KMS-11 (cell line): ENCODE measurements around the gene LDB1.

Experiments used
- H2AFZ ChIP-seq: fragments of 200-600 bp; sonication (generic); 2 replicates; pipeline ENCODE4 v1.6.1; 2016; ENCODE audit warnings: antibody characterized with exemption, mixed run types, low read depth
- H3K27ac ChIP-seq: fragments of 200-600 bp; sonication (generic); 2 replicates; pipeline ENCODE4 v1.6.1; 2016; ENCODE audit warnings: mild to moderate bottlenecking, mixed run types
- H3K27me3 ChIP-seq: fragments of 200-600 bp; sonication (generic); 2 replicates; pipeline ENCODE4 v1.6.1; 2017; ENCODE audit warnings: mild to moderate bottlenecking, low read depth, mixed run types, moderate library complexity; ENCODE audit not compliant: insufficient read depth
- H3K36me3 ChIP-seq: fragments of 200-600 bp; sonication (generic); 2 replicates; pipeline ENCODE4 v1.6.1; 2017; ENCODE audit warnings: mild to moderate bottlenecking, mixed run types; ENCODE audit not compliant: insufficient read depth
- H3K4me1 ChIP-seq: fragments of 200-600 bp; sonication (generic); 2 replicates; pipeline ENCODE4 v1.6.1; 2016; ENCODE audit warnings: mild to moderate bottlenecking, low read depth, mixed run types; ENCODE audit not compliant: poor library complexity, severe bottlenecking
- H3K4me2 ChIP-seq: fragments of 200-600 bp; sonication (generic); 2 replicates; pipeline ENCODE4 v1.7.0; 2016; ENCODE audit warnings: mild to moderate bottlenecking, mixed run types
- H3K4me3 ChIP-seq: fragments of 200-600 bp; sonication (generic); IDR thresholded peaks from 2 replicates; pipeline ENCODE4 v1.6.1; 2017; ENCODE audit warnings: low read depth, low read length, mixed read lengths; ENCODE audit not compliant: insufficient read depth
- H3K79me2 ChIP-seq: fragments of 200-600 bp; sonication (generic); 2 replicates; pipeline ENCODE4 v1.6.1; 2016; ENCODE audit warnings: low read depth, mixed run types; ENCODE audit not compliant: insufficient read depth
- H3K9ac ChIP-seq: fragments of 200-600 bp; sonication (generic); 2 replicates; pipeline ENCODE4 v1.6.1; 2016; ENCODE audit warnings: mild to moderate bottlenecking, mixed run types
- H4K20me1 ChIP-seq: fragments of 200-600 bp; sonication (generic); 2 replicates; pipeline ENCODE4 v1.6.1; 2016; ENCODE audit warnings: mild to moderate bottlenecking, mixed run types; ENCODE audit not compliant: insufficient read depth
- TF ChIP-seq, protein P1 (sequence below): fragments of 200-600 bp; sonication (generic); conservative IDR thresholded peaks from 2 replicates; pipeline ENCODE4 v1.6.1; 2017; ENCODE audit warnings: low read depth, mild to moderate bottlenecking, antibody characterized with exemption, low read length, moderate library complexity, mixed read lengths

The LDB1 gene

DNA sequence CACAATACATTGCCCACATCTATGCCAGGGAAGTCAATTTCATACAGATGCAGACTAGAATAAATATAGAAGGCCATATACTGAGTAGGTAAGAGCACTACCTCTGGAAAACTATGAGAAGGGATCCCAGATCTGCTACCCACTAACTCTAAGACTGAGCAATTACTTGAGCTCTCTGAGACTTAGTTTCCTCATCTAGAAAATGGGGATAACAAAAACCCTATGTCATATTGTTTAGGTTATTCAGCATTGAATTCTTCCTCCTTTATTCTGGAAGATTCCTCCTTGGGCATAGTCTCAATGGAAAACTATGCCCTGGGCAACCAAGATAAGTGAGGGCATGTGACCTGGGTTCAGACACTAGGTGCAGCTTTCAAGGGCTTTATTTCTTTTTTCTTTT, 60.2 kb downstream of the LDB1 start:
- Histone ChIP-seq H2AFZ (no peak overlapping the region), H3K36me3 (no peaks in the 10 kb centered on the region), H3K9ac (no peak overlapping the region), H3K27ac (no peak overlapping the region), H3K4me3 (no peak overlapping the region), H4K20me1 (no peaks in the 10 kb centered on the region), H3K79me2 (peaks cover 4% of the 10 kb centered on the region), H3K27me3 (no peaks in the 10 kb centered on the region), H3K4me2 (no peak overlapping the region), H3K4me1 (peaks cover 10% of the 10 kb centered on the region)
- TF ChIP-seq, protein P1, sequence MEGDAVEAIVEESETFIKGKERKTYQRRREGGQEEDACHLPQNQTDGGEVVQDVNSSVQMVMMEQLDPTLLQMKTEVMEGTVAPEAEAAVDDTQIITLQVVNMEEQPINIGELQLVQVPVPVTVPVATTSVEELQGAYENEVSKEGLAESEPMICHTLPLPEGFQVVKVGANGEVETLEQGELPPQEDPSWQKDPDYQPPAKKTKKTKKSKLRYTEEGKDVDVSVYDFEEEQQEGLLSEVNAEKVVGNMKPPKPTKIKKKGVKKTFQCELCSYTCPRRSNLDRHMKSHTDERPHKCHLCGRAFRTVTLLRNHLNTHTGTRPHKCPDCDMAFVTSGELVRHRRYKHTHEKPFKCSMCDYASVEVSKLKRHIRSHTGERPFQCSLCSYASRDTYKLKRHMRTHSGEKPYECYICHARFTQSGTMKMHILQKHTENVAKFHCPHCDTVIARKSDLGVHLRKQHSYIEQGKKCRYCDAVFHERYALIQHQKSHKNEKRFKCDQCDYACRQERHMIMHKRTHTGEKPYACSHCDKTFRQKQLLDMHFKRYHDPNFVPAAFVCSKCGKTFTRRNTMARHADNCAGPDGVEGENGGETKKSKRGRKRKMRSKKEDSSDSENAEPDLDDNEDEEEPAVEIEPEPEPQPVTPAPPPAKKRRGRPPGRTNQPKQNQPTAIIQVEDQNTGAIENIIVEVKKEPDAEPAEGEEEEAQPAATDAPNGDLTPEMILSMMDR, result no peak
